ENCODE data around the gene ATP8A2. TPM values are rescaled to one million over a fixed set of nuclear protein-coding genes. Genes with fewer than 3 reads are reported as not detected.

The ATP8A2 gene
- total RNA-seq, 2 donors from 2014 or later = 0.10 to 0.64 TPM

GRCh38 chr13:25777509-25777908, 405.7 kb downstream of the ATP8A2 start:
- Histone ChIP-seq H3K4me3 (no peak overlapping the region), H3K9me3 (no peaks in the 10 kb centered on the region), H3K4me1 (no peaks in the 10 kb centered on the region), H3K36me3 (no peaks in the 10 kb centered on the region), H3K27me3 (no peaks in the 10 kb centered on the region), H3K27ac (no peak overlapping the region), H3K9ac (ENCODE audit: low read depth in 2 of 2, low read length in 2 of 2) (no peak overlapping the region)
- DNase-seq = no peak
- TF ChIP-seq, protein P1, sequence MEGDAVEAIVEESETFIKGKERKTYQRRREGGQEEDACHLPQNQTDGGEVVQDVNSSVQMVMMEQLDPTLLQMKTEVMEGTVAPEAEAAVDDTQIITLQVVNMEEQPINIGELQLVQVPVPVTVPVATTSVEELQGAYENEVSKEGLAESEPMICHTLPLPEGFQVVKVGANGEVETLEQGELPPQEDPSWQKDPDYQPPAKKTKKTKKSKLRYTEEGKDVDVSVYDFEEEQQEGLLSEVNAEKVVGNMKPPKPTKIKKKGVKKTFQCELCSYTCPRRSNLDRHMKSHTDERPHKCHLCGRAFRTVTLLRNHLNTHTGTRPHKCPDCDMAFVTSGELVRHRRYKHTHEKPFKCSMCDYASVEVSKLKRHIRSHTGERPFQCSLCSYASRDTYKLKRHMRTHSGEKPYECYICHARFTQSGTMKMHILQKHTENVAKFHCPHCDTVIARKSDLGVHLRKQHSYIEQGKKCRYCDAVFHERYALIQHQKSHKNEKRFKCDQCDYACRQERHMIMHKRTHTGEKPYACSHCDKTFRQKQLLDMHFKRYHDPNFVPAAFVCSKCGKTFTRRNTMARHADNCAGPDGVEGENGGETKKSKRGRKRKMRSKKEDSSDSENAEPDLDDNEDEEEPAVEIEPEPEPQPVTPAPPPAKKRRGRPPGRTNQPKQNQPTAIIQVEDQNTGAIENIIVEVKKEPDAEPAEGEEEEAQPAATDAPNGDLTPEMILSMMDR (IDR thresholded peaks at IDR 0.05) = no peak
- intact Hi-C loops (cut with DNase I) = no loop called here

DNA sequence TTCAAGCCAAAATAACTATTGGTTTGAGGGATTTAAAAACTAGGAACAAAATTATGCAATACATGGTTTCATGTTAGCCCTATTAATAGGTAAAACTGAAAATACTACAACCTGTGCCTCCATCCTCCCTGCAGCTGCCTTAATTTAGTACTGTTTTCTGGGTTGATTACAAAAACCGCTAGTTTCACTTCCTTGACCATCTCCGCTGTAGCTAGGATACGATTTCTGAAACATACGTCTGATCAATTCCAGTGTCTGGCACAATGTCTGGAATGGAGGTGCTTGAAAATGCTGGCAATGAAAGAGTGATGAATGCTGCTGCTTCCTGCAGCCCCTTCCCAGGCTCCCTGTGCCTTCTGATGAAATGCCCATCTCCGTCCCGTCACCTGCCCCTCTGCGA, 406.6 kb downstream of the ATP8A2 start:
- Histone ChIP-seq H3K9me3 (no peaks in the 10 kb centered on the region), H3K4me3 (no peak overlapping the region), H3K4me1 (no peaks in the 10 kb centered on the region), H3K36me3 (no peaks in the 10 kb centered on the region), H3K27ac (no peak overlapping the region), H3K27me3 (no peaks in the 10 kb centered on the region), H3K9ac (ENCODE audit: low read depth in 2 of 2, low read length in 2 of 2) (no peak overlapping the region)
- no peak for DNase-seq
- intact Hi-C loops (cut with DNase I) = no loop called here
- TF ChIP-seq, protein P1 (IDR thresholded peaks at IDR 0.05) = no peak

DNA sequence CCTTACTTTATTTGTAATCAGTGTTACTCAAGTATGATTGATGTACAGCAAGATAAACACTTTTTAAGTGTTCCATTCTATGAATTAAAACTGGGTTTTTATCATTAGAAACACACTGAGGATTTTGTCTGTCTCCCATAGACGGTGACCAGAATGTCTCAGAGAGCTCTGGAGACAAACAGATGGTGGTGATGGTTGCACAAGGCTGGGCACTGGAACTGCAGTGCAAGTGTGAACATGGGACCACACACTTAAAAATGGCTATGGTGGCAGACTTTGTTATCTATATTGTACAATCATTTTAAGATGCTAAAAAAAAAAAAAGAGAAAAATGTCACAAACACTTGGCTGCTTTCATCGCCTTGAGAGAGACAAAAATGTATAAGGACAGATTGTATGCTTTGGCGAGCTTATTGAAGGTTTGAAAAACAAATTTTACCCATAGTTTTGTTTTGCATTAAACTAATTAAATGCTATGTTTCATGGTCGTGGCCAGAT, 407.1 kb downstream of the ATP8A2 start:
- no peak for DNase-seq
- Histone ChIP-seq H3K9ac (ENCODE audit: low read depth in 2 of 2, low read length in 2 of 2) (no peak overlapping the region), H3K4me3 (no peak overlapping the region), H3K27me3 (no peaks in the 10 kb centered on the region), H3K27ac (no peak overlapping the region), H3K9me3 (no peaks in the 10 kb centered on the region), H3K36me3 (no peaks in the 10 kb centered on the region), H3K4me1 (no peaks in the 10 kb centered on the region)
- TF ChIP-seq, protein P1 (IDR thresholded peaks at IDR 0.05) = no peak
- intact Hi-C loops (cut with DNase I) = no loop called here

GRCh38 chr13:25783076-25783475, 411.3 kb downstream of the ATP8A2 start:
- no peak overlapping the region for H3K4me3 ChIP-seq
- no peak overlapping the region for H3K27ac ChIP-seq
- intact Hi-C loops (cut with DNase I) = no loop called here
- H3K9ac ChIP-seq (ENCODE audit: low read depth in 2 of 2, low read length in 2 of 2) = no peak overlapping the region
- no peaks in the 10 kb centered on the region for H3K36me3 ChIP-seq
- no peaks in the 10 kb centered on the region for H3K9me3 ChIP-seq
- TF ChIP-seq, protein P1 (IDR thresholded peaks at IDR 0.05) = no peak
- DNase-seq = no peak
- H3K27me3 ChIP-seq = no peaks in the 10 kb centered on the region
- no peaks in the 10 kb centered on the region for H3K4me1 ChIP-seq

GRCh38 chr13:25783601-25784024, 411.8 kb downstream of the ATP8A2 start:
- H3K27ac ChIP-seq = no peak overlapping the region
- no peaks in the 10 kb centered on the region for H3K4me1 ChIP-seq
- H3K27me3 ChIP-seq = no peaks in the 10 kb centered on the region
- H3K36me3 ChIP-seq = no peaks in the 10 kb centered on the region
- intact Hi-C loops (cut with DNase I) = no loop called here
- H3K9ac ChIP-seq (ENCODE audit: low read depth in 2 of 2, low read length in 2 of 2) = no peak overlapping the region
- TF ChIP-seq, protein P1 (IDR thresholded peaks at IDR 0.05) = no peak
- no peak for DNase-seq
- no peaks in the 10 kb centered on the region for H3K9me3 ChIP-seq
- H3K4me3 ChIP-seq = no peak overlapping the region
